ENCODE results near the gene MRFAP1L1.

DNA sequence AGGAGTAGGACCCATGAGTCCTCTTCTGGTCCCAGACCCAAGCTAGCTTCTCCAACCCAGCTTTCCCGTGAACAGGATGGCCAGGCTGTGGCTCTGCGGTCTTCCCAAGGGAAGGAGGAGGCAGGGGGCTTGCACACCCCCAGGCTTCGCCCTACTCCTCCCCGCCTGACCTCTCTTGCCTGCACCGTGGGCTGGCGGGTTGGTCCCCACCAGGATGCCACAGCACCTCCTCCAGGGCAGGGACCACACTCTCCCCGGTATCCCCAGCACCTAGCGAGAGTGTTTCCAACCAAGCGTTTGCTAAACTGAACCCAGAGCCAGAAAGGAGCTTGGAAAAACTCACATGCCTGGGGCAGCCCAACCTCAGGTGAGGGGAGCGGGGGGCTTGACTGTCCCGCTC is 25.0 kb downstream of the MRFAP1L1 start:
- no peak for TF ChIP-seq EZH2phosphoT487 (IDR thresholded peaks at IDR 0.05; ENCODE audit: borderline replicate concordance, low read length)
- TF ChIP-seq, protein P1, sequence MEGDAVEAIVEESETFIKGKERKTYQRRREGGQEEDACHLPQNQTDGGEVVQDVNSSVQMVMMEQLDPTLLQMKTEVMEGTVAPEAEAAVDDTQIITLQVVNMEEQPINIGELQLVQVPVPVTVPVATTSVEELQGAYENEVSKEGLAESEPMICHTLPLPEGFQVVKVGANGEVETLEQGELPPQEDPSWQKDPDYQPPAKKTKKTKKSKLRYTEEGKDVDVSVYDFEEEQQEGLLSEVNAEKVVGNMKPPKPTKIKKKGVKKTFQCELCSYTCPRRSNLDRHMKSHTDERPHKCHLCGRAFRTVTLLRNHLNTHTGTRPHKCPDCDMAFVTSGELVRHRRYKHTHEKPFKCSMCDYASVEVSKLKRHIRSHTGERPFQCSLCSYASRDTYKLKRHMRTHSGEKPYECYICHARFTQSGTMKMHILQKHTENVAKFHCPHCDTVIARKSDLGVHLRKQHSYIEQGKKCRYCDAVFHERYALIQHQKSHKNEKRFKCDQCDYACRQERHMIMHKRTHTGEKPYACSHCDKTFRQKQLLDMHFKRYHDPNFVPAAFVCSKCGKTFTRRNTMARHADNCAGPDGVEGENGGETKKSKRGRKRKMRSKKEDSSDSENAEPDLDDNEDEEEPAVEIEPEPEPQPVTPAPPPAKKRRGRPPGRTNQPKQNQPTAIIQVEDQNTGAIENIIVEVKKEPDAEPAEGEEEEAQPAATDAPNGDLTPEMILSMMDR (IDR thresholded peaks at IDR 0.05; ENCODE audit: low read depth, low read length, poor library complexity, severe bottlenecking) = no peak

Data from DOHH2 (cell line).